HG03571 (cell line): ENCODE data around the gene FZD2.
"Not testable (repeated sequence)": the region's sequence is repeated elsewhere in the genome, so short reads cannot be mapped to it uniquely, and the experiment has no call there.

ENCODE experiments used
- ATAC-seq: cut with Tn5 transposase; IDR thresholded peaks from one replicate; pipeline ENCODE4 v1.9.1; 2021; ENCODE audit not compliant: unreplicated experiment

Gene FZD2

DNA sequence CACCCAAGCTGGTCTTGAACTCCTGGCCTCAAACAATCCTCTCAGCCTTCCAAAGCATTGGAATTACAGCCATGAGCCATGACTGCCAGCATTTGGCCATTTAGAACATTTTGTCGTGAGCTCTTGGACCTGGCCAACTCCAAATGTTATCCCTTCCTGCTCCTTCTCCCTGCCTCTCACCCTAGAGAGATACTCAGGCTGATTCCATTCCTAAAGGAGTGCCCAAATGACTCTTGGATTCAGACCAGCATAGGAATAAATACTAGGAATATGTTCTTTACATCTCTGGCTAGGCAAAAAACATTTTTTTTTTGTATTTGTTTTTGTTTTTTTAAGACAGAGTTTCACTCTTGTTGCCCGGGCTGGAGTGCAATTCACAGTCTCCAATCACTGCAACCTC is 15.5 kb downstream of the FZD2 start:
- ATAC-seq = no peak

DNA sequence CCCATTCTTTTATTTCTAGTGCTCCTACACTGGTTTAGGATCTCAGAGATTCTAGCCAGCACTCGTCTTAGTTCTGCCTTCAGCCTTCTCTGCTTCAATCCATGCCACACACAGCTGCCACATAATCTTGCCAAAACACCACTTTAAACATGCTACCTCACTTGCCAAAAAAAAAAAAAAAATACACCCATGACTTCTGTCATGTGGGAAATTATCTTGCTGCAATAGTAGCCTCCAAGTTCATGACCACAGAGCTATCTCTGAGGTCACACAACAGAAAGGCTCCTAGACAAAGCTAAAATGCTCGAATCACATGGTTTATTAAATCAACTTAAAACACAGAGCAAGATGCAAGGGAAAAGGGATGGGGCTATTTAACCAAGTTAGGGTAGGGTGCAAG is 18.1 kb downstream of the FZD2 start:
- ATAC-seq = no peak

DNA sequence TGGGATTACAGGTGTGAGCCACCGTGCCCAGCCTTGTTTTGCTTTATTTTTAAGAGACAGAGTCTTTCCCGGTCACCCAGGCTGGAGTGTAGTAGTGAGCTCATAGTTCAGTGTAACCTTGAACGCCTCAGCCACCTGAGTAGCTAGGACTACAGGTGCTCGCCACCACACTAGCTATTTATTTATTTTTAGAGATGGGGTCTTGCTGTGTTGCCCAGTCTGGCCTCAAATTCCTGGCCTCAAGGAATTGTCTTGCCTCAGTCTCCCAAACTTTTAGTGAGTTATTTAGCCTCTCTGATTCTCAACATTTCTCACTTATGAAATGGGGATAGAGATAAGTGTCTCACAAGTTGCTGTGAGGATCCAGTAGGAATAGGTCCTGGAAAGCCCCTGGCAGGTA is 21.7 kb downstream of the FZD2 start:
- ATAC-seq = no peak

DNA sequence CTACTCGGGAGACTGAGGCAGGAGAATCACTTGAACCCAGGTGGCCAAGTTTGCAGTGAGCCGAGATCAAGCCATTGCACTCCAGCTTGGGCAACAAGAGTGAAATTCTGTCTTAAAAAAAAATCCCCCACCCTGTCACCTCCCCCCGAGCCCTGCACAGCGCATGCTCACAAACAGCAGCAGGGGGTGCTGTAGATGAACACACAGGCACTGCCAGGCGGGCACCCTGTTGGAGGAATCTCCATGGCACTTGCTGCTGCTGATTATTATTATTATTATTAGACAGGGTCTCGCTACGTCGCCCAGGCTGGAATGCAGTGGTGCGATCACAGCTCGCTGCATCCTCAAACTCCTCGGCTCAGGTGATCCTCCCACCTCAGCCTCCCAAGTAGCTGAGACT is 24.6 kb downstream of the FZD2 start:
- ATAC-seq = no peak

DNA sequence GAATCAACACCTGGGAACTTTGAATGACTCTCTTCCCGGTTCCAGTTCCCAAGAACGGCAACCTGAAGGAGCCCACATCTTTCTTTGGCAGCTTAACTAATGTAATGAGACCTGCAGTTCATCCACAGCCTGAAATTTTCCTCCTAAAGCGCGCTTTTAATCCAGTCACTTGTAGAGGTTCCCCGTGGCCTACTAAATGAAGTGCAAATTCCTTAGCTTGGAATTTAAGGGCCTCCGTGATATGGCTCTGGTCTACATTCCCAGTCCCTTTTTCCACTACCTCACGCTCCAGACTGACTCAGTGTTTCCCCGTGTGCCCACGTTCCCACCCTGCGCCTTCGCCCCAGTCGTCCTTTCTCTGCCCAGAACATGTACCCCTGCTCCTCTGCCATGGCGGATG is 27.2 kb downstream of the FZD2 start:
- no peak for ATAC-seq

DNA sequence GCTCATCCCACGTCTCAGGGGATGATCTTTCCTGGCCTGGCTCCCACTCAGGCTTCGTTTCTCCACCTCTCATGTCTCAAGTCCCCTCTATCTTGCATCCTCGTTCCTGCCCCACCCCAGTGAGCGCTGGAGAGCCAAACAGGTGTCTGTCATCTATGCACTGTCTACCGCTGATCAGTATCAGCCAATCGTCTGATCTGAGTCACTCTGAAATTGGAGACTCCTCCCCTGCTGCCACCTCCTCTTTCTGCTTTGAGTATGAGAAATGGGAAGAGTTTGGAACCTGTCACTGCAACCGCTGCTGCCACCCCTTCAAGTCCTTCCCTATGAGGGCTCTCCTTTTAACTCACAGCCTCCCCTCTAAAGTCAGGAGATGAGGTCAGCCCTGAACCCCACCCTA is 28.0 kb downstream of the FZD2 start:
- no peak for ATAC-seq

DNA sequence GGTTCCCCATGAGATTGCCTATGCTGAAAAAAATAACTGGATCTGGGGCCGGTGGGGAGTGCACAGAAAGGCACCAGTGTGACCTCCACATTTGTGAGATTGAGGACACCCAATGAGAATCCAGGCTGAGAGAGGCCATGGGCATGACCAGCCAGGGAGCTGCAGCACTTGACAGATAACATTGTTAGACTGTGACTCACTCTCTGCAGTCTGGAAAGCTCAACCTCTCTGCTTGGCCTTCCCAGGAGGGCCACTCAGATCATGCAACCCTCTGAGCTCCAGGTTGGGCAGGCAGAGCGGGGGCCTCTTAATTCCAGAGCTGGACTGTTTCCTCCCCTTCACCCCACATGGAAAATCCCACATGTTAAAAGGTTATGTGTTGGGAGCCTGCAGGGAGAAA is 30.1 kb downstream of the FZD2 start:
- ATAC-seq = no peak

DNA sequence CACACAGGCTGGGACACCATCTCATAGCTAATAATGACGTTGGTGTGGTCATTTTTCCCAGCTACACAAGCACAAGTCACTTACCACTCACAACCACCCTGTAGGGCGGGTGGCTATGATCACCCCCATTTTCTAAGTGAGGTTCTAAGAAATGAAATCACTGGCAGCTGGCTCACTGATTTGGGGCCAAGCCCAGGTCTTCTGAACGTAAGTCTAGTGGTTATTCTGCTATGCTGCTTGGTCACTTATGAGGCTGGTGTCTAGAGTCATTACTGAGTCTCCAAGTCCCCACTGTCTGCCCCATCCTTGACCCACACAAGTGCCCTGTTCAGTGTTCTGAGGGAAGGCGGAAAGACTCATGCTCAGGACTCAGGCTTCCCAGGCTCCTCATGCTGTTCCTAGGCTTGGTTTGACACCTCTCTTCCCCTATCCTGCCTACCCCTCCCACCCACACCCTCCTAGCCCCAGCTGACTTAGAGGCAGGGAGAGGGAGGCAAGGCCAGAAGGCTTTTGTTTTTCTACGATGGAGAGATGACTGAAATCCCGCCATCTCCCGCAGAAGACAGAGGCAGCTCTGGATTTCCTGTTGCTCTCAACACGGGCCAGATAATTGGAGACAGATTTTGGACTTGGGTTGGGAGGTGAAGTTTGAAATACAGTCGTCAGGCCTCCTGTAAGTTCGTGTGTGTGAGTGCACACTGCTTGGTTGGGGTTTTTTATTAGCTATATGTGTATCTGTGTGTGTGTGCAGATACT is 32.2 kb downstream of the FZD2 start:
- ATAC-seq = no peak

DNA sequence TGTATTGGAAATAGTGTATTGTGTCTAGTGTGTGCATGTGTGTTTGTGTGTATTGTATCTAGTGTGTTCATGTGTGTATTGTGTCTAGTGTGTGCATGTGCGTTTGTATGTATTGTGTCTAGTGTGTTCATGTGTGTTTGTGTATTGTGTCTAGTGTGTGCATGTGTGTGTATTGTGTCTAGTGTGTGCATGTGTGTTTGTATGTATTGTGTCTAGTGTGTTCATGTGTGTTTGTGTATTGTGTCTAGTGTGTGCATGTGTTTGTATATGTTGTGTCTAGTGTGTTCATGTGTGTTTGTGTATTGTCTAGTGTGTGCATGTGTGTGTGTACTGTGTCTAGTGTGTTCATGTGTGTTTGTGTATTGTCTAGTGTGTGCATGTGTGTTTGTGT is 32.8 kb downstream of the FZD2 start:
- ATAC-seq = not testable (repeated sequence)

DNA sequence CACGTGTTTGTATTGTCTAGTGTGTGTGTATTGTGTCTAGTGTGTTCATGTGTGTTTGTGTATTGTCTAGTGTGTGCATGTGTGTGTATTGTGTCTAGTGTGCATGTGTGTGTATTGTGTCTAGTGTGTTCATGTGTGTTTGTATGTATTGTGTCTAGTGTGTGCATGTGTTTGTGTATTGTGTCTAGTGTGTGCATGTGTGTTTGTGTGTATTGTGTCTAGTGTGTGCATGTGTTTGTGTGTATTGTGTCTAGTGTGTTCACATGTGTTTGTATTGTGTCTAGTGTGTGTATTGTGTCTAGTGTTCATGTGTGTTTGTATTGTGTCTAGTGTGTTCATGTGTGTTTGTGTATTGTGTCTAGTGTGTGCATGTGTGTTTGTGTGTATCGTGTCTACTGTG is 33.5 kb downstream of the FZD2 start:
- ATAC-seq = not testable (repeated sequence)

DNA sequence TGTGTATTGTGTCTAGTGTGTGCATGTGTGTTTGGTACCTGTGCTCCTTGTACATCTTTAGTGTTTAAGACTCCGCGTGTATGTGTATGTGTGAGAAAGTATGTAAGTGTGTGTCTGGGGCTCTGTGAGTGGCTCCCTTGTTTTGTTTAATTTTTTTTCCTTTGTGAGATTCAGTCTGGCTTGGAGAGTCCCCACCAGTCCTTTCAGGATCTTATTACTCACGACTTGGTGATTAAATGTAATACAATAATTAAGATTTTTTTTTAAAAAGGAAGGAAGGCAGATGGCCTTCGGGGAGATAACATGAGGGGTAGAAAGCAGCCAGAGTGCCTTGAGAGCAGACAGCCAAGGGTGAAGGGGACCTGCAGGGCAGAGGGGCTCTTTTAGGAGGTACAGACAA is 33.9 kb downstream of the FZD2 start:
- no peak for ATAC-seq

DNA sequence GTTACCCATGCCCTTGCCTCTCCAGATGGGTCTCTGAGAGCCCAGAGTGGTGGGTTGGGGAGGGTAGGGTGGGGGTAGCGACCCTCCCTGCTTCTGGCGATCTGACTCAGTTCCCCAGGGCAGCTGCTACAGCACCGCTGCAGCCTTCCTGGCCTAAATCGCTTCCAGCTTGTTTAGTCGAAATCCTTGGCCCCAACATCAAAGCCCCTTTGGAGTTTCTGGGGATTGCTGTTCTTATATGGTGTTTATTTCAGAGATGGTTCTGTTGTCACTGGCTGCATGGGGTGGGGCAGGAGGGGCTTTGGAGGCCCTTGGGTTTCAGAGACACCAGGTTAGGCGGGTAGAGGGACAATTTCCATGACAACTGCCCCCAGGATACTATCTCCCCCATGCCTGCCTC is 35.9 kb downstream of the FZD2 start:
- ATAC-seq = no peak

DNA sequence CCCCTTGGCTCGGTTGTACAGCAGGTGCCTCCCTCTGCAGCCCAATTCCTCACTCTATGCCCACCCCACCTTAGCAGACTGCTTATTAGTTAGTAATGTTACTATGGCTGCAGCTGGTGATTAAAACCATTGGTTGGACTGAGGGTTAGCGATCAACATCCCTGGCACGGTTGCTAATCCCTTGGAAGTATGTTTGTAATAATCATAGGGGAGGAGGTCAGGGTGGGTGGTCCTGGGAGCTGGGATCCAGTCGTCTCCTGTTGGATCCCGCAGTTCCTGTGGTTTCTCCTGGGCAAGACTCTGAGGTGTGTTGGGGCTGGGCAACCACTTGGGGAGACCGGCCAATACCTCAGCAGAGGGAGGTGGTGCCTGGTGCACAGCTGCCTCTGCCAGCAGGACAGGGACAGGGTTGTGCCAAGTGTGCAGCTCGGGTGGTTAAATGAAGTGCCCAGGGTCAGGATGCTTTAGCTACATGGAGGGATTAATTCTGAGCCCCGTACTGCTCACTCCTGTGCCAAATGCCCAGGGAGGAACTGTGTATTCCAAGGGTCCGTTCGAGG is 38.0 kb downstream of the FZD2 start:
- no peak for ATAC-seq

DNA sequence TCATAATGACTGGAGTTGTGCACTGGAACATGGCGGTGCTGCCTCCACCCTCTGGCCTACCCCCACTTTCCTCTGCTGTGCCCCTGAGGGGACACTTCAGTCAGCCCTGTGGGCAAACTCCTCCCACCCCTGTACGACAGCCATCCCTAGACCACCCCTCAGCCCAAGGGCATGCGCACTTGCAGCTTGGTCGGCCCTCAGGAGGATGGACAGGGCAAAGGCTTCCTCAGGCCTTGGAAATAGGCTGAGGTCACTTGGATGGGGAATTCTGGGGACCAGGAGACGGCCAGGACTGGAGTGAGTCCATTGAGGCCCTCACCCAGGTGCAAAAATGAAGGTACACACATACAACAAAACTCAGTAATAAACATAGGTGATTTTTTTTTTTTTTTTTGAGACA is 41.0 kb downstream of the FZD2 start:
- ATAC-seq = no peak

DNA sequence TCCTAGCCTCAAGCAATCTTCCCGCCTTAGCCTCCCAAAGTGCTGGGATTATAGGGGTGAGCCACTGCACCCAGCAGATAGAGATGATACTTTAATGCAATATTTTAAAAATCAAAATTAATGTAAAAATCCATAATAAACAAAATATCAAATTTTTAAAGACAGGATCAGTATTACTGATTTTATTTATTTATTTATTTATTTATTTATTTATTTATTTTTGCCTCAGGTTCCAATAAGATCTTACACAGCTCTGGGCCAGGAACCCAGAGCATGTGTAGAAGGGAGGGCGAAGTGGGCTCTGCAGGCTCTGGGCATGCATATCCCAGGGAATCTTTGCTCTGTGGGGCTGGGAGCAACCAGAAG is 41.6 kb downstream of the FZD2 start:
- no peak for ATAC-seq

DNA sequence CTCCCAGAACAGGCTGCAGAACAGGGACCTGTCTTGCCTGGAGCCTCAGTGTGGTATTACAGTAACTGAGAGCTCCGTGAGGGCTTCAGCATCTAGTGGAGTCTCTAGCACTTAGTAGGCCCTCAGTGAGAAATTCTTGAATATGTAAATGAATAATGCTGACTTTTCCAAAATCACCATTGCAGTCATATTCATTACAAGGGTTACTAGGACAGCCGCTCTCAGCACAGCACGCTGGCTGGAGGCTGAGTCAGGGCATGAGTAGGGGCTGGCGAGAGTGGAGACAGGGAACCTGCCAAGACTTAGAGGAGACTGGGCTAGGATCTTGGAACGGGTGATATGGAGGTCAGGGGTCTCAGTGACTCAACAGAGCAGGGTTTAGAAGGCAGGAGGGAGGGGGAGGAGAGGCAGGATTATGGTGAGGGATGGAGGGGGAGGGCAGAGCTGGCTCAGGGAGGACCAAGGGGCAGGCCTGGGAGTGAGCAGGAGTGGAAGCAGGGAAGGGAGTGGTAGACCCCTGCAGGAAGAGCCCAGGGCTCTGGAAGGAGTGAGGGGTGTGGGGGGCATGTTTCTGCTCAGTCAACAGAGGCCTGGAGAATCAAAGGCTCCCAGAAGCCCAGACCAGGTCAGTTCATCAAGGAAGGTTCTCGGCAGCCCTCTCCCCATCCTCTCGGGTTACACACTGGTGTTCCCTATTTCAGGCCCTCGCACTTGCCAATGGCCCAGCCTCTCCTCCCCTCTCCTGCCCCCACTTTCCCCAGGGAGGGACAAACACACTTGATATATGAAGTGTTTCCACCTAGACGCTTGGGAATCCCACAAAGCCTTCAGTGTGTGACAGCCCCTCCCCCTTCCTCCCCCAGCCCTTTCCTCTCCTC is 42.3 kb downstream of the FZD2 start:
- ATAC-seq = no peak

DNA sequence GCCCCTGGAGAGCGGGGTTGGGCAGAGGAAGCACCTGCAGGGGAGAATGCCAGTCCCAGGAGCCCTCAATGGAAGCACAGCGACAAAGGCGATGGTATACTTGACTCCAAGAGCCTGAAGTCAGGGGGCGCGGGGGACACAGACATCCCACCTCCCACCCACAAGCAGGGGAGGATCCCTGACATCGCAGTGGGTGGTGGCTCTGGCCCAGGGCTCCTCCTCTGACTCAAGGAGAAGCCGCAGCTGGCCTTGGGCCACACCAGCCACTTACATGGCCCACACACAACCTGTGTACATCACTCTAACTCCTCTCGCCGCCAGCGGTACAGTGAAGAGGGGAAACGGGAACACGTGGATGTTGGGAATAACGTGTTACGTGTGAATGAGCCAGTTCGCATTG is 44.3 kb downstream of the FZD2 start:
- no peak for ATAC-seq

DNA sequence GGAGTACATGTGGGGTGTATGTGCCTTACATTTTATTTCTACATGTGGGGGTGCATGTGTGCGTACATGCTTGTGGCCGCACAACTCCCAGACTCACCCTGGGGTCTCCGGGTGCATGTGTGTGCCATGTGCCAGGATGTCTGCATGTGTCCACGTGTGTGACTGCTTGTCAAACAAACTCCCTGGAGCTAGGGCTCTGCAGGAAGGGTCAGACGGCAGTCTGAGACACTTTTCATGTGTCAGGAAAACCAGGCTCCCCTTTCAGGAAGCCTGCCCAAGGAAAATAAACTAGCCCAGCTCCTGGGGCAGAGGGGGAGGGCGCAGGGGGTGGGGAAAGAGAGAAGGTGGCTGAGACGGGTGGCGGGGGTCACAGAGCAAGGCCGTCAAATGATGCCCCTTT is 44.7 kb downstream of the FZD2 start:
- ATAC-seq = no peak

DNA sequence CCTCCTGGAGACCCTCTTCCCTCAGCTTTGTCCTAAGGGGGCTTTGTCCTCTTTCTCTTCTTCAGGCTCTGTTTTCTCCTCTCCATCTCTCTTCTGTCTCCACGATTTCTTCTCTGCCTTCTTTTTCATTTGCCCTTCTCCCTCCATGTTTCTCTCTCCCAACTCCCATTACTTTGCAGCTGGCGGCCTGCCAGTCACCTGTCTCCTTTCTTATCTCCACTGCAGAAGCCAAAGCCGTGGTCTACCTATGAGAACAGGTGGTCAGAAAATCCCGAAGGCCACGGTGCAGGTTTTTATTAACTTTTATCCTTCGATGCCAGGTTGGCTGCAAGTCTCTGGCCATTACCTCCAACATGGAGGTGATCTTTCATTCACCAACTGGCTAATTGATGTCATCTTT is 45.1 kb downstream of the FZD2 start:
- no peak for ATAC-seq

DNA sequence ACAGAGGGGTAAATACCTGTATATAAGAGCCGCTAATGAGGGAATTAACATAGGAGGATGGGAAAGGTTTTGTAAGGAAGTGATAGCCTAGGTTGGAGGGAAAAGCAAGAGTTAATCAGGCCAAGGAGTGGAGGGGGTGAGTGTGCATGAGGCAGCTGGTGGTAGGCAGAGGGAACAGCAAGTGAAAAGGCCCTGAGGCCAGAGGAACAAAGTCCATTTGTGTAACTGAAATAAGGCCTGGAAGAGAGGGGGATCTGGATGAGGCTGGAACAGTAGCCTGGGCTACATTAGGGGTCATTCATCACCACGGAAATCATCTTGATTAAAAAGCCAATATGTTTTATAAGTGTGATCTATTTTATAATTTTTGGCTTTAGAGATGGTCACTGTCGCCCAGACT is 45.7 kb downstream of the FZD2 start:
- no peak for ATAC-seq

DNA sequence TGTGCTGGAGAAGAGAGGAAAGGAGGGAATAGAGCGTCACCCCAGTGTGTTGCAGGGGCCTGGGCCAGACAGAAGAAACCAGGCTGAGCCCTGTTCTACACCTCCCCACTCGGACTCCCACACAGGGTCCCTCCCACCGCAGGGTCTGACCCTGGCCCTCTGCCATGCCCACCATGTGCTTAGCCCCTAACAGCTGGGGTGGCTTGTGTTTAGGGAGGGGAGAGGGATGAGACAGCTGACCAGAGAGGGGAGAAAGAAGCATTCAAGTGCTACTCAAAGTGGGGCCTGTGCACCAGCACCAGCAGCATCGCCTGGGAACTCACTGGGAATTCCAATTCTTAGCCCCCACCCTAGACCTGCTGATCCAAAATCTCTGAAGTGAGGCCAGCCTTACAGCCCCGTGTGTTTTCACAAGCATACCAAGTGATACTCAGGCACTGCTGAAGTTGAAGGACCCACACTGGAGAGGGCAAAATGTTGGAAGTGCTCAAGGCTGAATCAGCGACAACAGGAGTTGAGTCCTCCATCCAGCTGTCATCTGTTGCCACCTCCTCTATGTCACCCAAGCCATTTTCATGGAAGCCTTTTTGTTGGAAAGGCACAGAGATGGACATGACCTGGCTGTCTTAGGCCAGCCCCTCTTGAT is 47.0 kb downstream of the FZD2 start:
- ATAC-seq = no peak
